HG02588 (cell line): Measurements from ENCODE around the gene SH3PXD2B.
"Not testable (repeated sequence)": the region's sequence is repeated elsewhere in the genome, so short reads cannot be mapped to it uniquely, and the experiment has no call there.

ENCODE experiments used
- ATAC-seq: cut with Tn5 transposase; IDR thresholded peaks from one replicate; pipeline ENCODE4 v1.9.1; 2021; ENCODE audit warnings: mild to moderate bottlenecking, moderate library complexity; ENCODE audit not compliant: unreplicated experiment

Gene SH3PXD2B

DNA sequence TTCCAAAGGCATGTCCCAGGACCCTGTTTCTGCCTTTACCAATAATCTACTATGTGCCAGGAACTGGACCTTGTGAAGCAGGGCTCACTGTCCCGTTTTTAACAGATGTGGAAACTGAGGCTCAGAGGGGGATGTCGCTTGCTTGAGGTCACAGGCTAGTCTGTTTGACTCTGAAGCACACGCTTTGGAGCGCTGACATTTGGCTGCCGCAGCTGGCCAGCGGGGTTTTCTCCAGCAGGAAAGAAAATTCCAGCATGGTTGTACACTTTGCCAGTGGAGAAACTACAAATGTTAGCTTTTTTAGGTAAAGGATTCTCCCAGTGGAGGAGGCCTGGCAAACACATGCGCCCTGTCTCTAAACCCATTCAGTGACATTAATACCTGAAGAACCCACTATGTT, 50.5 kb downstream of the SH3PXD2B start:
- ATAC-seq, result no peak

DNA sequence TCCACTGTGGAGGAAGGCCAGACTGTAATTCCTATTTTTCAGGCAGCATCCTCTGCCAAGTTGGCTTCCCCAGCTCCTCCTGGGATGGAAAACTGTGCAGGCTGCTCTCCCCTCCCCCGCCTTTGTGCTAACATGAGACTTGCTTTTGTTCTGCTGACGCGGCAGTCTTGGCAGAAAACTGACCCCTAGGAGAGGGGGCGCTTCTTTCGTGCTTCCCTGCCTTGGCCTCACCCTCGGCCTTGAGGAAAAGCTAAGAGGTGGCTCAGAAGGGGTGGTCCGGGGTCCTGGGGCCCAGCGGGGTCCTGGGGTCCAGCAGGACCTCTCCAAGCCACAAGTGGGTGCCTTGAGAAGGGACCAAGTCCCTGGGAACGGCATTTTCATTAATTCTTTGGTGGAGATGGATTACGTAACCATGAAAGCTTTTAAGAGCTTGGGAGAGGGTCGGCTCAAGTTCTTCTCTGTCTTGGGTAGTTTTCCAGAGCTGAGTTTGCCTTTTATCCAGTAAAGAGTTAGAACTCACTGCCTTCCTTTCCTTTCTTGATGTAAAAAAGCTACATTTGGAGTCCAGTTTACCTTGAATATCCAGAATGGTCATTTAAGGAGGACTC, 51.0 kb downstream of the SH3PXD2B start:
- ATAC-seq, result no peak

DNA sequence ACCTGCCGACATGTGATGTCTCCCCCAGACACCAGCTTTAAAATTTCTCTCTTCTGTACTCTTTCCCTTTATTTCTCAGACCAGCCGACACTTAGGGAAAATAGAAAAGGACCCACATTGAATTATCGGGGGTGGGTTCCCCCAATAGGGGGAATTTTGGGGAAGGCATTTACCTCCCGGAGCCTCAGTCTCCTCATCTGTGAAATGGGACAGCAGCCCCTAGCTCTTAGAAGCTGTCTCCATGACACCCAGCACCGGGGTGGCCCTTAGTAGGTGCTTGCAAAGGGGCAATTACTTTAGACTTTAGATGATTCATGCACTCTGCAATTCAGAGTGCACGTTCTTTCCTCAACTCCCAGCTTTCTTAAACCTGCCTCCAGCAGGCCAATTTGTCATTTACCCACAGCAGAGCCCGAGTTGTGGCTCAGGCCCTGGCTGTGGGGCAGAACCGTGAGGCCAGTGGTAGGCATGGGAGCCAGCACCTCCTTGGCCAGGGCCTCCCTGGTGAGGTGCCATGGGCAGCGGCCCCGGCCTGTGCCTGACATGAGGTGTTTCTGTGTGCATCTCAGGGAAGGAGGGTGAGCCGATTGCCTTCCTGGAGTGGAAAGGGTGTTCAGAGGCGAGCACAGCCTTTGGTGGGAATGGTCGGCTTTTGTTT, 51.7 kb downstream of the SH3PXD2B start:
- ATAC-seq, result no peak

DNA sequence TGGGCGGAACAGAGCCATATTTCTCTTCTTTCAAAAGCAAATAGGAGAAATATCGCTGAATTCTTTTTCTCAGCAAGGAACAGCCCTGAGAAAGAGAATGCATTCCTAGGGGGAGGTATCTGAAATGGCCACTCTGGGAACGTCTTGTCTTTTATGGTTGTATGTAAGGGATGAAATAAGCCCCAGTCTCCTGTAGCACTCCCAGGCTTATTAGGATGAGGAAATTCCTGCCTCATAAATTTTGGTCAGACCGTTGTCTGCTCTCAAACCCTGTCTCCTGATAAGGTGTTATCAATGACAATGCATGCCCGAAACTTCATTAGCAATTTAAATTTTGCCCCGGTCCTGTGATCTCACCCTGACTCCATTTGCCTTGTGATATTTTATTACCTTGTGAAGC, 52.3 kb downstream of the SH3PXD2B start:
- not testable (repeated sequence) for ATAC-seq

DNA sequence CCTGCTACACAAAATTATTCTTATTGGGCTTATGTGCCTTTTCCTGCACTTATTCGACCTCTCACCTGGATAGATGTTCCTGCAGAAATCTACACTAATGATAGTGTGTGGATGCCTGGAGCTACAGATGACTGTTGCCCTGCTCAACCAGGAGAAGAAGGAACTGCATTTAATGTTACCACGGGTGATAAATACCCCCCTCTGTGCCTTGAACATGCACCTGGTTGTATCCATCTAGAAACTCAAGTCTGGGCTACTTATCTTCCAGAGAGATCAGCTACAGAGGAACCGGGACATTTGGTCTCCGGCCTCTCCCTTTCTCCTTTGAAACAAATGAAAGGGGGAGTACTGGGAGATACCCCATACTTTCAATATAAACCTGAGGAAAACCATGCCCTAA, 54.5 kb downstream of the SH3PXD2B start:
- no peak for ATAC-seq

DNA sequence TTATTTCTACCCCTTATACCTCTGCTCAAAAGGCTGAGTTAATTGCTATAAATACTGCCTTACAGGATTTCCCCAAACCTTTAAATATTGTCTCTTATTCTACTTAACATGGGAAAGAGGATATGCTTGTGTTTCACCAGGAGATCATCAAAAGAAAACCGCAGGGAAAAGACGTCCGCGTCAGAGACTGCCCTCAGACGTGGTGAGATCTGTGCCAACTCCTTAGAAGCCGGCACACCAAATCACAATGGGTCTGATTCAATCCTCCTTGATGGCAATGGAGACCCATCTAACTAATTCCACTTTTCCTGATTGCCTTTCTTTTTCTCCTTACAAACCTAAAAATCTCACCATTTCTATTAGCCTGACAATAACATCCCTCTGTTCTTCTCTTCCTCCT, 55.0 kb downstream of the SH3PXD2B start:
- ATAC-seq, result no peak

DNA sequence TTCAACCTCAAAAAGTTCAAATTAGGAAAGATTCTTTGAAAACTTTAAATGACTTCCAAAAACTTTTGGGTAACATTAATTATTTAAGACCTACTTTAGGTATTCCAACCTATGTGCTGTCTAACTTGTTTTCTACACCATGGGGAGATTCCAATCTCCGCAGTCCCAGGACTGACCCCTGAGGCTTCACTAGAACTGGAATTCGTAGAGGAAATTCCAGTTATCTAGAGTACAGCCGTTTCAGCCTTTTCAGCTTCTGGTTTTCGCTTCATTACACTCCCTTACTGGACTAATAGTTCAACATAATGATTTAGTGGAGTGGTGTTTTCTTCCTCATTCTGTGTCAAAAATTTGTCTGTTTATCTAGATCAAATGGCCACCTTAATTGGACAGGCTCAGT, 55.7 kb downstream of the SH3PXD2B start:
- not testable (repeated sequence) for ATAC-seq

DNA sequence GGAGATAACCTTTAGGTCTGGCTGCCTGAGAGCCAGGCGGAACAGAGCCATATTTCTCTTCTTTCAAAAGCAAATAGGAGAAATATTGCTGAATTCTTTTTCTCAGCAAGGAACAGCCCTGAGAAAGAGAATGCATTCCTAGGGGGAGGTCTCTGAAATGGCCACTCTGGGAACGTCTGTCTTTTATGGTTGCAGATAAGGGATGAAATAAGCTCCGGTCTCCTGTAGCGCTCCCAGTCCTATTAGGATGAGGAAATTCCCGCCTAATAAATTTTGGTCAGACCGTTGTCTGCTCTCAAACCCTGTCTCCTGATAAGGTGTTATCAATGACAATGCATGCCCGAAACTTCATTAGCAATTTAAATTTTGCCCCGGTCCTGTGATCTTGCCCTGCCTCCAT, 57.3 kb downstream of the SH3PXD2B start:
- ATAC-seq, result not testable (repeated sequence)

DNA sequence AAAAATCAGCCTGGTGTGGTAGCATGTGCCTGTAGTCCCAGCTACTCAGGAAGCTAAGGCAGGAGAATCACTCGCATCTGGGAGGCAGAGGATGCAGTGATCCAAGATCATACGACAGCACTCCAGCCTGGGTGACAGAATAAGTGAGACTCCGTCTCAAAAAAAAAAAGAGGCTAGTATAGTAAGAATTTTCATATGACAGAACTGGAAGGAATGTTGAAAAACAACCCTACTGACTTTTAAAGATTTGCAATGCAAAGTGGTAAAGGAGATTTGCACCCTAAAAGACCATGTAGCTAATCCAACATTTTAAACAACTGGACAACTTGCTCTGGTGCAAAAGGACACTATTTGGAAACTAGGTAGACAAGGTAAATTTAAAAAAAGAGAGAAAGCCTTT, 58.1 kb downstream of the SH3PXD2B start:
- no peak for ATAC-seq

DNA sequence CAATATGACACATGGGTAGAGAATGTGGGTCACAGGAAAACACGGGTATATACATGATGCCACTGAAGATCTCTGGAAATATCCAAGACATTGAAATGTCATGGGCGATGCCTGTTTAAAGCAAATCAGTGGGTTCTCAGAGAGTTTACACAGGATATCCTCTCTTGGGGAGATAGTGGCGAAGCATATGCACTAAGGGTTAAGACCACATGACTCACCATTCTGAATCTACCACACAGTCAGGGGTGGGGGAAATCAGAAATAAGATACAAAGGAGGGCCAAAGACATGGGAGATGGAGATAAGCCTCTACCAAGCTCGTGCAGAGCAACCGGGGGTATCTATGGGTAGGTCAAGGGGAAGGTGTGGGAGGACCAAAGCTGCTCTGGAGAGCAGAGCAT, 58.8 kb downstream of the SH3PXD2B start:
- no peak for ATAC-seq

DNA sequence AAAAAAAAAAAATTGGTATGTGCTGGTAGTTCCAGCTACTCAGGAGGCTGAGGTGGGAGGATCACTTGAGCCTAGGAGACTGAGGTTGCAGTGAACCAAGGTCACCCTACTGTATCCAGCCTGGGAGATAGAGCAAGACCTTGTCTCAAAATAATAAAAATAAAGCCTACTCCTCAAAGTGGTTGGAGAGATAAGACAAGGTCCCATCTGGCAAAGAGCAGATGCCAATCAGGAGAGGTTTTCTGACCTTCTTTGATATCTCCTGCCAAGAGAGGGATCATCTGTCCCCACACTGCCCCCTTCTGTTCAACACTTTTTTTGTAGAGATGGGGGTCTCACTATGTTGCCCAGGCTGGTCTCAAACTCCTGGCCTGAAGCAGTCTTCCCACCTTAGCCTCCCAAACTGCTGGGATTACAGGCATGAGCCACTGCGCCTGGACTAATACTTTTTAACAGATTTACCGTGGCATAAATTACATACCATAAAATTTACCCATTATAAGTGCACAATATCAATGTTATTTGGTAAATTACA, 64.7 kb downstream of the SH3PXD2B start:
- no peak for ATAC-seq

DNA sequence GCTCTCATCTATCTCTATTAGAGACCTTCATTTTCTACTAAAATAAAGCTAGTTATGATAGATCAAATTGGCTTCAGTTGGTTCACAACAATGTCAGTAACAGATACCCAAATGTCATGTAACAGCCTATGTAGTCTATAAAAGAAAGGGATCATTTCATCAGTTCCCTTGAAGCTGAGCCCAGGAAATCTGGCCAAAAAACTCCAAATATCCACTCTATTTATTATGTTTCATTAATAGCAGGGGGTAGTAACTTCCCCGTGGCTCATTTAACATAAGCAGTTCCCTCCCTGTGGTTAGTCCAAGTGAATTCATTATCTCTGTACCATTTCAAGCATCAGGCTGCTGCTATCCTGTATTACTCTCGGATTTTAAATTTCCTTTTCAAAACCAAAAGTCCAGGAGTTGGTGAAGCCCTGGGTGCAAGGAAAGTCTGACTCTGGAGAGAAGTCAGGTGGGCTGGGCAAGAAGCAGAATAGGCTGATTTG, 66.0 kb downstream of the SH3PXD2B start:
- ATAC-seq, result no peak

DNA sequence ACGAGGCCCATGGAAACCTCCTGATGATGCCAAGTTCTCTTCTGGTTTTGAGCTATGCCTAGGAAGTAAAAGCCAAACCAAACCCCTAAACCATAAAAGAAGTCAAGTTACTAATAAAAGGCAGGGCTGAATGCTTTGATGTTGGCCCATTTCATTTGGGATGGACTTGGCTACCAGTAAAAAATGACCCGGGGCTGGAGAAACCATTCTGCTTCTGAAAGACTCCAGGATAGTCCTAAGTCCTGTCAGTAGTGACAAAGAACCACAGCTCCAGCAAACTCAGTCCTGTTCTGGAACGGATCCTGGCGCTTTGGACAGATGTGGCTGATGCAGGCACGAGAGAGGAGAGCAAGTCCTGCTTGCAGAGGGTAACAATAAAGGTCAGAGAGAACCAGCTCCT, 68.6 kb downstream of the SH3PXD2B start:
- no peak for ATAC-seq

DNA sequence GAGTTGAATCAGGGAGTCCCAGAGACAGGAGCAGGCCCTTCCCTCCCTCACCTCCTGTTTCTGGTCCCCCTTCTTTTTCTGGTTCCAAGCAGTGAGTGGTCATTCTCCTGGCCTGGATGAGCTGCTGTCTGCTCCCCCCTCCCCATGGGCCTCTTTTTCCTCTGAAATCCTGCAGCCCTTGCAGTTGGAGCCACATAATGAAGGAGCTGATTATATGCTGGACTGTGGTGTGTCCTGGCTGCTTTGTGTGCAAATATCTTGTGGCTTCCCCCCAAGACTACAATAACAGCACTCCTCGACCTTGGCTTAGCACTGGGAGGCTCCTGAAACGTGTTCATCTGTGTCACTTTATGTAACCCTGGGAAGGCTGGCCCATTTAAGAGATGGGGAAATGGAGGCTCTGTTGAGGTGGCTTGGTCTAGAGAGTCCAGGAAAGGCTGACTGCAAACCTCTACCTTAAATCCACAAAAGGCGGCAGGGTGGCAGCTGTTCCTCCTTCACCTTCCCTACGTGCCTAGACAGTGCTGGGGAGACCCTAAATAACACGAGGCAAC, 69.2 kb downstream of the SH3PXD2B start:
- ATAC-seq, result no peak

DNA sequence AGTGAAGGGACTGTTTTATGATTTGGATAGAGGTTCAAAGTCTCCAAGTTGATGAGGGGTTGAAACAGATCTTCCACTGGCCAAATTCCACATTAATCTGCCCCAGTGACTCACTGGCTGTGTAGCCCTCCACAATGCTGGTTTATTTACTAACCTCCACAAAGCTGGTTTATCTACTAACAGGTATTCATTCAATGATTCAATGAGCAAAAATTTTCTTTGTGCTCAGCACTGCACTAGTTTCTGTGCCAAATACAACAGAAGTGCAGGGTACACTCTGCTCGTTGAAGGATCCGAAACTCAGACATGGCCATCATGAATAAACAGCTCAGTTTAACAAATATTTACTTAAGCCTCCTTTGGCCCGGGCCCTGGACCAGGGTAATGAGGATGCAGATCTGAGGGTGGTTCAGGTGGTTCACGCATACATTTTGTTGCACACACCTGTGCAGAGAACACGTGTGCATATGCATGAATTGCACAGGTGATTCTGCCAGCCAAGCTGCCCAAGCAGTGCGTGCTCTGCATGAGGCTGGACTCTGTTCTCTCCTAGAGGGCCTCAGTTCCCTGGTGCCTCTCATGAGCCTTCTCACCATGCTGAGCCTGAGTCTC, 71.0 kb downstream of the SH3PXD2B start:
- no peak for ATAC-seq

DNA sequence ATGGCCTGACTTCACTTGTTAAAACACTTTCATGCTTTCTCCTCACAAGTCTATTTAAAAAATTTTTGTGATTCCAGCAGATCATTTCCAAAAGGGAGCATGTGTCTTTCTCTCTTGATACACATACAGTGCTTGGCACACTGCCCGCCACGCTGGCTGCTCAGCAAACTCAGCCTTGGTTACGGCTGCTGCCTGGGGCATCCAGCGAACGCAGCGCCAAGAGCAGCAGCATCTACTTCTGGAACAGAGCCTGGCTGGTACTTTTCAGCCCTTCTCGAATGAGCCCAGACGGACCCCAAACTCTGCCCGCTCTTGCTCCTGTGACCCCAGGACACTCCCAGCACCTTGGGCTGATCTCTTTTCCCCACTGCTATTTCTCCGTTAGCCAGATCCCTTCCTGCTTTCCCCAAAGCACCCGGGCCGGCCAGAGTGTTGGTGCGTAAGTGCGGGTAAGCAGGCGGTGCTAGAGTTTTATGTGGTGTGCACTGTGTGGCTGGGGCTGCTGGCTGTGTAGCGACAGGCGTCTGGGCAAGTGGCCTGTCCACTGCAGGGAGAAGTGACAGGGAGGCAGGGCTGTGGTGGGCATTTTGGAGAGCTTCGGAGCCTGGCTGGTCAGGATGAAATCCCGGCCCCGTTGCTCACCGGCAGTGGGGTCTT, 73.2 kb downstream of the SH3PXD2B start:
- no peak for ATAC-seq

DNA sequence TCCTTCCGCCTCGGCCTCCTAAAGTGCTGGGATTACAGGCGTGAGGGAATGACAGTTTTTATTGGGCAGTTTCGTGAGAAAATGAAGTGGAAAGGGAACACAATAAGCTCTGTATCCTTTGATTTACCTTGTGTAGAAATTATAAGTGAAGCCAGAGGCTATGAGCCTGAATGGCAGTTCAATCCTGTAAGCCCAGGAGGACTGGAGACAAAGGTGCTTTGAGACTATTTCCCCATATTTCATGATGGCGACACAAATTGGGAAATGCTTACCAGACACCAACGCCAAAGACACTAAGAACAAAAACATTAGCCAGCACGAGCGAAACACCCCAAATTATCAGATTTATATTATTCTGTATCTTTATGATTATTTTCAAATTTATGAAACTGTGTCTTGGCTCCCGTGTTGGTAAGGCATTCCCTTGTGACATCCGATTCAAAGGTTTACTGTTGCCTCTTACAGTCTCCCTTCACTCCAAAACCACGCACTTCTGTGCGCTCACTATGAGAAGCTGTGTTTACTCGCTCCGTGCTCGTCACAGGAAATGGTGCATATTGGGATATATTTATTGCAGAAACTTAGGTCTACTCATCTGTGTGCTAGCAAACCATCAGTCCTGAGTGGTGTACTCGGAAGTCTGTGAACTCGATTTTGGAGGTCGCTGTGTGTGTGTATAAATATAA, 73.9 kb downstream of the SH3PXD2B start:
- ATAC-seq, result no peak

DNA sequence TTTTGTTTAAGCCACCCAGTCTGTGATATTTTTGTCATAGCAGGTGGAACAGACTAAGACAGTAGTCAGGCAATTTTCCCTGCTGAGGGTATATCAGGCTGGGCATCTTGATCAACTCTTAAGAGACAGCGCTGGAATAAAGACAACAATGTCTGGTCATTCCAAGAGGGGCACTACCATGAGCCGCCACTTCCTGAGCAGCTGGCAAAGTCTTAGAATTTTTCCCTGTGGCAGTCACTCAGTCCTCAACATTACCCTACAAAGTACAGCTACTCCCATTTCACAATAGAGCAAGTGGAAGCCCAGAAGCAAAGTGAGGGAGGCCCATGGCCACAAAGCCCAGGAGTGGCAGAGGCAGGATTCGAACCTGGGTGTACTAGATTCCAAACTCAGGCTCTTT, 74.8 kb downstream of the SH3PXD2B start:
- no peak for ATAC-seq

DNA sequence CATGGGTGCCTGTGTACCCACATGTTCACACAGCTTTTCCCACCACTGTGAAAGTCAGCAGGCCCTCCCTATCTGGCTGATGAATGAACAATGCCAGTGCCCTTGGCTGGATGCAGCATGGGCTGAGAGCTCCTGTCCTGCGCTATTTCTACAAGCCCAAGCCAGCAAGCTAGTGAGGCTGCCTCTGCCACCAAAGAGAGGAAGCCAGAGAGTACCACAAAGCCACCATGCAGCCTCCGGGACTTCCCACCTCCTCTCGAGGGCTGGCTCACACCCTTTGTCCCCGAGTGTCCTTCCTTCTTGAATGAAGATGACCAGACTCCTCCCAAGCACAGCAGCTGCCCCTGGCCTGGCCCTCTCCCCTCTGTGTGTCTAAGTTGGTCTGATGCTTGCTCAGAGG, 76.5 kb downstream of the SH3PXD2B start:
- ATAC-seq, result no peak

DNA sequence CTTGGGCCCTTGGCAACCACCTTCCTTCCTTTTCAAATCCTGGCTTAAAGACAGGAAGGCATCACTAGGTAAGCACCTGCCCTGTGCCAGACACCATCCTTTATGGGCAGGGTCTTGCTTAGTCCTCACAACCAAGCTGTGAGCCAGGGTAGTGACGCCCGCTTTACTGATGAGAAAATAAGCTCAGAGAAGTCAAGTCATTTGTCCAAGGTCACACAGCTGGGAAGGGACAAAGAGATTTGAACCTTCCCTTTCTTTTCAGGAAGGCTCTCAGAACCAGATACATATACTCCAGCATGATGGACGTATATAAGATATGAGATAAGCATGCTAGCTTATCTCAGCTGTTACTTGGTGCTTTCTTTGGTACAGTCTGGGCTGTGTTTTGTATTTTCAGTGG, 76.9 kb downstream of the SH3PXD2B start:
- ATAC-seq, result no peak

DNA sequence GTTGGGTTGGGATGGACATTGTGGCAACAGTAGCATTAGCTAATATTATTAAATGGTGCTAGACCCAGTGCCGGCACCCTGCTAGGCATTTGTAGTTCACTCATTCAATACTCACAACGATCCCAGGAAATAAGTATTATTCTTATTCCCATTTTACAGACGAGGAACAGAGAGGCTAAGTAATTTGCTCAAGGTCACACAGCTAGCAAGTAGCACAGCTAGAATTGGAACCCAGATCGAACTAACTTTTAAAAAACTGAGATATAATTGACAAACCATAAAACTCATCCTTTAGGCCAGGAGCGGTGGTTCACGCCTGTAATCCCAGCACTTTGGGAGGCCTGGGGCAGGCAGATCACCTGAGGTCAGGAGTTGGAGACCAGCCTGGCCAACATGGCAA, 79.5 kb downstream of the SH3PXD2B start:
- no peak for ATAC-seq
